Activated naive CD4-positive, alpha-beta T cell treated with anti-CD3 and anti-CD28 coated beads, Interleukin-2, amount 10 ng/mL, durations not matched to agents 7 days and 5 days (primary cell): Measurements from ENCODE around the gene PPP1CB.

Source experiments
- CTCF ChIA-PET: fragments of 350-600 bp; sonication (Branson Sonifier 250); formaldehyde crosslinking; loops from one replicate; lab custom pipeline; 2021; ENCODE audit warnings: antibody characterized with exemption; lab: Charles Lee
- DNase-seq: peaks from one replicate; pipeline ENCODE4 v3.0.0-alpha.2; 2020
- H3K27ac Mint-ChIP-seq: one replicate; pipeline ENCODE4 v1.8.0; 2021; ENCODE audit warnings: mild to moderate bottlenecking, moderate library complexity, mixed read lengths
- H3K27me3 Mint-ChIP-seq: one replicate; pipeline ENCODE4 v1.8.0; 2021; ENCODE audit warnings: mild to moderate bottlenecking, mixed read lengths
- H3K36me3 Mint-ChIP-seq: one replicate; pipeline ENCODE4 v1.8.0; 2021; ENCODE audit warnings: mixed read lengths
- H3K4me1 Mint-ChIP-seq: one replicate; pipeline ENCODE4 v1.8.0; 2021; ENCODE audit warnings: mixed read lengths
- H3K4me3 Mint-ChIP-seq: one replicate; pipeline ENCODE4 v1.8.0; 2021; ENCODE audit warnings: mild to moderate bottlenecking, moderate library complexity, mixed read lengths
- H3K9me3 Mint-ChIP-seq: one replicate; pipeline ENCODE4 v1.8.0; 2021; ENCODE audit warnings: mixed read lengths

Gene PPP1CB

DNA sequence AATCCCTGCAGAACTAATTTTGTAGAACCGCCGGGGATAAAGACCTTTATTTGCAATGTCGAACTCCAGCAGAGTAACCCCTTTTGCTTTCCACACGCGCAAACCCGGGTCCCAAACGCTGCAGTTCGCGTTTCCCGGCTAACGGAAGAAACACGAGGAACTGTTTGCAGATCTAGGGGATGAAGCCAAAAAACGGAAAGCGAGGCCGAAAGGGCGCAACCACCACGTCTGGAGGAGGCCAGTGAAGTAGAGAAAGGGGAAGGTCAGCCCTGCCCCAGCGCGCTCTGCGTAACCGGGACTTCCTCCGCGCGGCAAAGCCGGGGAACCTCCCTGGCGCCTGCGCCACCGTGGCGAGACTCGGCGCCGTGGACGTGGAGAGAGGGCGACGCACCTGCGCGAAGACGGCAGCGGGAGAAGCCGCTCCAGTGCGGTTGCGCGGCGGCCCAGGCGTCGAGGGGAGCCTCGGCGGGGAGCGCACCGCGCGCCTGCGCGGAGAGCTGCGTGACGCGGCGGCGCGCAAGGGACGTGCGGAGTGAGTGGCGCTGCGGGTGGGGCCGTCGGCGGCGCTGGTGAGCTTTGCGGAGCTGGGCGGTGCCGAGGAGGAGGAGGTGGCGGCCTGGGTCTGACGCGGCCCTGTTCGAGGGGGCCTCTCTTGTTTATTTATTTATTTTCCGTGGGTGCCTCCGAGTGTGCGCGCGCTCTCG, at the start of gene PPP1CB:
TSS of gene PPP1CB (plus strand) at position 579 of the 704 bp plus-strand sequence. CDS start 295 bp downstream, outside the sequence.
- H3K9me3 Mint-ChIP-seq, result no peaks in the 10 kb centered on the region
- H3K4me1 Mint-ChIP-seq, result peaks cover 57% of the 10 kb centered on the region
- CTCF ChIA-PET, result interaction anchor here (0.9 to 9.3 kb wide), 4 partner anchors 135 to 186 kb away, joined by 3 to 108 read pairs (median 10); no protein-coding TSS in a partner anchor
- peak within 1 kb of the TSS; percentile 87 for H3K4me3 Mint-ChIP-seq
- H3K36me3 Mint-ChIP-seq, result peaks cover 21% of the 10 kb centered on the region
- peak within 1 kb of the TSS; percentile 97 for H3K27ac Mint-ChIP-seq
- peak; percentile 96 for DNase-seq
- H3K27me3 Mint-ChIP-seq, result peaks cover 3% of the 10 kb centered on the region

DNA sequence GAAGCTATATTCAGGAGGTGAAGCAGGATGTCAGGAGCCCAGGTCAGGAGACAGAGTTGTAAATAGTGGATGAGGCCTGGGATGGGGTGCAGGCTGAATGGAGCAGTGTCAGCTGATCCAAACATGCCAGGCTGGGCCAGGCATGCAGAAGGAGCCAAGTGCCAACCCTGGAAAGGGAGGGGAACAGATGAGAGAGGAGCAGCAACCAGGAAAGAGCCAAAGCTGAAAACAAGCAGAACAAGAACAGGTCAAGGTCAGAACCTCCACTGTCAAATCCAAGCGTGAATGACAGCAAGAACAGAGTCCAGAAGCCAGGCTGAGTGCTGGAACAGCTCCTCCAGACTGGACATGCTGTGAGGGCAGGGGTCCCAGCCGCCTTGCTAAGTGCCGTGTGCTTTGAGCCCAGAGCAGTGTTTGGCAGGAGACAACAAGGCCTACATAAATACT, 49.2 kb upstream of the PPP1CB start:
- Mint-ChIP-seq H3K4me3 (no peak overlapping the region), H3K27ac (peak overlapping the region; percentile 47), H3K4me1 (peaks cover 10% of the 10 kb centered on the region), H3K36me3 (peaks cover 5% of the 10 kb centered on the region), H3K9me3 (peaks cover 18% of the 10 kb centered on the region), H3K27me3 (no peaks in the 10 kb centered on the region)
- CTCF ChIA-PET, result interaction anchor here (0.6 to 1.2 kb wide), 2 partner anchors 19 to 108 kb away, joined by 3 read pairs; no protein-coding TSS in a partner anchor
- no peak for DNase-seq

DNA sequence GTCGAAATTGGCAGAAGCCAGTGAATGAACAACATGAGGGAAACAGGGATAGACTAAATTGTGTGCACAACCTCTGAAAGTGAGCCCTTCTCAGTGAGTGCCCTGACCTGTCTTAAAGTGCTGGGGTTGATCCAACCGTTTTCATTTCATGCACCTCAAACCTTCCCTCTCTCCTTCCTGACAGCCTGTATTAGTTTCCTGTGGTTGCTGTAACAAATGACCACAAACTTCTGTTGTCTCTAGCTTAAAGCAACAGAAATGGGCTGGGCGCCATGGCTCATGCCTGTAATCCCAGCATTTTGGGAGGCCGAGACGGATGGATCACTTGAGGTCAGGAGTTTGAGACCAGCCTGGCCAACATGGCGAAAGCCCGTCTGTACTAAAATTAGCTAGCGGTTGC, 48.8 kb upstream of the PPP1CB start:
- H3K4me1 Mint-ChIP-seq, result peaks cover 10% of the 10 kb centered on the region
- no peaks in the 10 kb centered on the region for H3K27me3 Mint-ChIP-seq
- no peak for DNase-seq
- H3K4me3 Mint-ChIP-seq, result no peak overlapping the region
- H3K36me3 Mint-ChIP-seq, result peaks cover 5% of the 10 kb centered on the region
- CTCF ChIA-PET, result interaction anchor here (1.2 kb wide), 1 partner anchor 108 kb away, joined by 3 read pairs; no protein-coding TSS in a partner anchor
- H3K9me3 Mint-ChIP-seq, result peaks cover 18% of the 10 kb centered on the region
- no peak overlapping the region for H3K27ac Mint-ChIP-seq

DNA sequence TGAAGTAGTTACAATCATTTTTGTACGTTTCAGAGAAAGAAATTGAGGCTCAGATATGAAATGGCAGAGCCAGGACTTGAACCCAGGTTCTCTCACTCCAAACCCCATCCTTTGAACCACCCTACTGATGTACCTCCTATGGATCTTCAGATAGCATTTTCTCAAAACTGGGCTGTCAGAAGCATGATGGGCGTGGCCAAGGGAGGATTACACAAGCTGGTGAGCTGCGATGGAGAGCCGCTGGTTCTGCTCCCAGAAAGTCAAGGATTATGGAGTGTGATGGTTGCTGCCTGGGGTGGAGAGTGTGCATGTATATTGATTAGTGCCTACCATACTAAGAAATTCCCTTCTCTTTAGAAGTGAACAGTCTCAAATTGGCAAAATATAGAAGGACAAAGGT, 47.0 kb upstream of the PPP1CB start:
- Mint-ChIP-seq H3K4me3 (no peak overlapping the region), H3K27ac (no peak overlapping the region), H3K9me3 (peaks cover 18% of the 10 kb centered on the region), H3K36me3 (peaks cover 5% of the 10 kb centered on the region), H3K4me1 (peaks cover 10% of the 10 kb centered on the region), H3K27me3 (no peaks in the 10 kb centered on the region)
- DNase-seq, result no peak
- CTCF ChIA-PET, result no interaction called here

DNA sequence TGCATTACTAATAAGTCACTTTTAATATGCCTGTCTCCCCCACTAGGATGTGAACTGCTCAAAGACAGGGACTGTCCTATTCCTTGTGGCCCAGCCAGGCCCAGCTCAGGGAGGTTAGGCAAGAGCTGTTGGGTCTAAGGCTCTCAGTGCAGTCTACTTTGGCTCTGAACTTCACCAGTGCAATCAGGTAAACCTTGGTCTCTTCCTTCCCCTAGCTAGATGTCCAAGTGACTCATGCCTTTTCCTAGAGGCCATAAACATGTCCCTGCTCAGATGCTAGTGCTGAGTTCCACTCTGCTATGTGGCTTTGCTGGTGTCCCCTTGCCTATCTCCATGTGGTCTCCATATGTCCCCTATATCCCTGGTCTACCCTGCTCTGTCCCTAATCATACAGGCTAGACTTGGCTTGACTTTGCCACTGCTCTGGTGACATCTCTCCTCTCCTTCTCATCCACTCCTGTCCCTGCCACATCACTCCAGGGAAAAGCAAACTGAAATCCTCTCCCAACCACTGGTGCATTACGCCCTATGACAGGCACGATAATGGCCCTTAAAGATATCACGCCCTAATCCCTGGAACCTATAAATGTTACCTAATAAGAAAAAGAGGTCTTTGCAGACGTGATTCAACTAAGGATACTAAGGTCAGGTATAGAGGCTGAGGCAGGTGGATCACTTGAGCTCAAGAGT, 45.7 kb upstream of the PPP1CB start:
- CTCF ChIA-PET, result no interaction called here
- Mint-ChIP-seq H3K4me1 (peaks cover 10% of the 10 kb centered on the region), H3K4me3 (no peak overlapping the region), H3K27me3 (peaks cover 4% of the 10 kb centered on the region), H3K9me3 (peaks cover 18% of the 10 kb centered on the region), H3K36me3 (peaks cover 5% of the 10 kb centered on the region), H3K27ac (no peak overlapping the region)
- DNase-seq, result no peak

DNA sequence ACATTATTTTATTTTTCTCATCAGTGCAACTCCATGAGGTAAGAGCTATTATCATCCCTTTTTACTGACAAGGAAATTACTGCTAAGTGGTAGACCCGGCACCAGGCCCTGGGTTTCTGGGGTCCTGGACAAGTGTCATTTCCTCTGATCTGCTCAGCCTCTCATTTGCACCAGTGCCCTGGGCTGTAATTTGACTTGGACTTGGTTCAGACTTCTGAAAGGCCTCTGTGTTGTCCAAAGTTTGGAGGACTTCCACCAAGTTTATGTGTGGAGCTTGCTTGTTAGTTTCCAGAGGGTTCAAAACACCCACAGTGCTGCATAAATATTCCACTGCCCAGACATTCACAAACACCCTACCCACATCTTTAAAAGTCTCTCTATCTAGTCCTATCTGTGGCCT, 44.0 kb upstream of the PPP1CB start:
- peaks cover 18% of the 10 kb centered on the region for H3K9me3 Mint-ChIP-seq
- peaks cover 4% of the 10 kb centered on the region for H3K27me3 Mint-ChIP-seq
- CTCF ChIA-PET, result no interaction called here
- peaks cover 1% of the 10 kb centered on the region for H3K36me3 Mint-ChIP-seq
- H3K27ac Mint-ChIP-seq, result no peak overlapping the region
- peaks cover 5% of the 10 kb centered on the region for H3K4me1 Mint-ChIP-seq
- no peak overlapping the region for H3K4me3 Mint-ChIP-seq
- no peak for DNase-seq

DNA sequence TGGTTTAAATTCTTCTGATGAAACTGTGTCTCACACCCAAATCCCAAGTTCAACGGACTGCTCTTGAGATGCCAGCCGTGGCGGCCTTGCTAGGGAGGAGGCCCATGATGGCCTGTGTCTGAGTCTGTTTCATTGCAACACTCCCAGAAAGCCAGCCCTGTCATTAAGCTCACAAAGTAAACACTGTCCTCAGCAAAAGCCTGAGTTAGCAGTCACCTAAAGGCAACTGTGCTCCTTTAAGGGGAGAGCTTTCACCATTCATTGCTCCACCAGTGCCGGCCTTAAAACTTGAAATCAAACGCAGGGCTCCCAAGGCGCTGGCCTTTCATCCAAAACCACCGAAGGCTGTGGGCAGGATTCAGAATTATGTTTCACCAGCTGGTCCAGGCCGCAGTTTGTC, 42.5 kb upstream of the PPP1CB start:
- H3K27me3 Mint-ChIP-seq, result peaks cover 4% of the 10 kb centered on the region
- CTCF ChIA-PET, result no interaction called here
- peaks cover 15% of the 10 kb centered on the region for H3K9me3 Mint-ChIP-seq
- no peak overlapping the region for H3K4me3 Mint-ChIP-seq
- H3K4me1 Mint-ChIP-seq, result peaks cover 9% of the 10 kb centered on the region
- no peaks in the 10 kb centered on the region for H3K36me3 Mint-ChIP-seq
- H3K27ac Mint-ChIP-seq, result no peak overlapping the region
- DNase-seq, result no peak

DNA sequence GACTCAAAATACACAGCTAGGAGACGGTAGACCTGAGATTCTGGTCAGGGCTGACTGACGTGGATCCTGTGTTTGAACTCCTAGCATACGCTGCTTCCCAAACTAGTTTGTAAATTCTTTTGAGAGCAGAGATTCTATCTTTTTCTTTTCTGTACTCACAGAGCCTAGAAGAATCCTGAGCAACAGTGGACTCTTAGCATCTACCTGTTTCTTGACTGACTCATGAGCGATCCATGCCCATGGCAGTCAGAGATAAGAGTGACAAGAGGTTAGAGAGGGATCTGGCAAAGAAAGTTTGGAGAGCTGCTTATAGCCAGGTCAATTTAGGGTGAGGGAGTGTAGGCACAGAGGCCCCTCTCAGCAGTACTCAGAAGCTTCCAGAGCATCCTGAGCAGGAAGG, 41.1 kb upstream of the PPP1CB start:
- no peak for DNase-seq
- Mint-ChIP-seq H3K27ac (no peak overlapping the region), H3K27me3 (peaks cover 4% of the 10 kb centered on the region), H3K4me1 (peaks cover 5% of the 10 kb centered on the region), H3K36me3 (no peaks in the 10 kb centered on the region), H3K9me3 (peaks cover 6% of the 10 kb centered on the region), H3K4me3 (no peak overlapping the region)
- CTCF ChIA-PET, result no interaction called here

DNA sequence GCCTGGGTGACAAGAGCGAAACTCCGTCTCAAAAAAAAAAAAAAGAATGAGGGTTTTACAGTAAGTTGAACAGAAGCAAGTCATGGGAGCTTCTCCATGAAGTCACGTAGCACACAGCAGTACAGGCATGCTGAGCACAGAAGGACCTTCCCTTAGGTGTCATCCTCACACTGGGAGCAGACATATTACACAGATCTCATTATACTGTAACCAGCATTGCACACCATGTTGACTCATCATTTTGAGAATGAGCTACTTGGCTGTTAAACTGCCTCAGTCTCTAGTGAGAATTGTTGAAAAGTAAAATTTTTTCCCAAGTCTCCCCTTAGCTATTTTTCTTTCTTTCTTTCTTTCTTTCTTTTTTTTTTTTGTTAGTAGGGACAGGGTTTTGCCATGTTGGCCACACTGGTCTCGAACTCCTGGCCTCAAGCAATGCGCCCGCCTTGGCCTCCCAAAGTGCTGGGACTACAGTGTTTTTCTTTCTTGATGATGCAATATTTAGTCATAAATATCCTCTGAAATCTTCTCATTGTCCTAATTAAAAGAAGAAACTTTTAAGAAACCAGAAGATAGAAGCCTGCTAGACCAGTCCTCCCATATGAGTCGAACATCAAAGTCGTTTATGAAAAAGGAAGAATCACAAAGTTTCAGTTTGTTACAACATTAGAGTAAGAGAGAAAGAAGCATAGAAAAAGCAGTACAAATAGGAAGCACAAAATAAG, 37.9 kb upstream of the PPP1CB start:
- CTCF ChIA-PET, result no interaction called here
- no peaks in the 10 kb centered on the region for H3K36me3 Mint-ChIP-seq
- H3K4me3 Mint-ChIP-seq, result no peak overlapping the region
- DNase-seq, result no peak
- H3K4me1 Mint-ChIP-seq, result peaks cover 8% of the 10 kb centered on the region
- peak overlapping the region; percentile 47 for H3K27ac Mint-ChIP-seq
- H3K27me3 Mint-ChIP-seq, result peaks cover 9% of the 10 kb centered on the region
- H3K9me3 Mint-ChIP-seq, result no peaks in the 10 kb centered on the region

DNA sequence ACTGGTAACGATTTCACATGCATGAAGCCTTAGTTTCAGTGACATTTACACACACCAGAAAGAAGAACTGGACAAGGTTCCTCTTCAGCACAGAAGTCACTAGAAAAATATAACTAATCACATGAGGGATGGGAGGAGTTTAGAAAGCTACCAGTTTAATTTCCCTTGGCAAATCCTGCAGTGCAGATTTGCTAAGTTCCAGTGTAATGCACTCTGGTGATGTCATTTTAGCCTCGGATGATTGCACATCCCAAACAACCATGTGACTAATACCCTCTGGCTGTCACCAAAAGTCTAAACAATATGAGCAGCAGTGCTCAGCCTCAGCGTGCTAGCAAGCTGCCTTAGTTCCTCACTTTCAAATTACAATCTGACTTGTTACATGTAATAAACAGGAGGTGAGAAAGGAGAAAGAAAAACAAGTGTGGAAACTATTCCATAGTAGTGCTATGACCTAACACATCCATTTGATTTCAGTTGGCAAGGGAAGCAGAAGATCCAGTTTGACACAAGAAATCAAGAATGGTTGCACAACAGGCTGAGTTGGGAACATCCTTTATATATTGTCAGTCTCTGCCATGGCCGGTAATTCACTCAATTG, 35.3 kb upstream of the PPP1CB start:
- Mint-ChIP-seq H3K4me1 (peaks cover 8% of the 10 kb centered on the region), H3K4me3 (no peak overlapping the region), H3K27ac (no peak overlapping the region), H3K27me3 (peaks cover 4% of the 10 kb centered on the region), H3K36me3 (no peaks in the 10 kb centered on the region), H3K9me3 (no peaks in the 10 kb centered on the region)
- DNase-seq, result no peak
- CTCF ChIA-PET, result no interaction called here

DNA sequence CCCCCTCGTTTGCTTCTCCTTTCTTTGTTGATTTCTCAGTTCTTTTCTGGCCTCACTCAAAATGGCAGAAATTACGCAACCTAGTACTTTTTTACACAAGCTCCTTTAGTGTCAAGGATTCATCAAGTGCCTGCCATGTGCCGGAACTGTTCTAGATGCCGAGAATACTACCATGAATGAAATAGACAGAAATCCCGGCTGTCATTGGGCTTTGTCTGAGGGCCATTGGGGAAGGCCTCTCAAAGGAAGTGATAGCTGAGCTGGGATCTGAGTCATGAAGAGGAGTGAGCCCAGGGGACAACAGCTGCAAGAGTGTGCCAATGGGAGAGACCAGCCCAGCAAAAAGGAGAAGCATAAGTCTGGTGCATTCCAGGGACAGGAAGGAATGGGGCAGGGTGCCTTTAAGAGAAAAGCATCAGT, 34.3 kb upstream of the PPP1CB start:
- Mint-ChIP-seq H3K9me3 (no peaks in the 10 kb centered on the region), H3K36me3 (no peaks in the 10 kb centered on the region), H3K4me3 (no peak overlapping the region), H3K27ac (no peak overlapping the region), H3K4me1 (peaks cover 8% of the 10 kb centered on the region), H3K27me3 (peaks cover 4% of the 10 kb centered on the region)
- CTCF ChIA-PET, result no interaction called here
- DNase-seq, result no peak

DNA sequence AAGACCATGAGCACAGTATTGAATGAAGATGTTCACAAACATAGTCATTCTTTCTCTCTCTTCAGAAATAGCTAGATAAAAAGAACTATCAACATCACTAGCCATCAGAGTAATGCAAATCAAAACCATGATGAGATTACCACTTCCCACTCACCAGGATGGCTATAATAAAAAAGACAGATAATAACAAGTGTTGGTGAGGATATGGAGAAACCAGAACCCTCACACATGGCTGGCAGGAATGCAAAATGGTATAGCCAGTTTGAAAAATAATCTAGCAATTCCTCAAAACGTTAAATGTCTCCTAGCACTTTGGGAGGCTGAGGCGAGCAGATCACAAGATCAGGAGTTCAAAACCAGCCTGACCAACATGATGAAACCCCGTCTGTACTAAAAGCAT, 31.3 kb upstream of the PPP1CB start:
- H3K27ac Mint-ChIP-seq, result no peak overlapping the region
- CTCF ChIA-PET, result no interaction called here
- H3K4me3 Mint-ChIP-seq, result no peak overlapping the region

DNA sequence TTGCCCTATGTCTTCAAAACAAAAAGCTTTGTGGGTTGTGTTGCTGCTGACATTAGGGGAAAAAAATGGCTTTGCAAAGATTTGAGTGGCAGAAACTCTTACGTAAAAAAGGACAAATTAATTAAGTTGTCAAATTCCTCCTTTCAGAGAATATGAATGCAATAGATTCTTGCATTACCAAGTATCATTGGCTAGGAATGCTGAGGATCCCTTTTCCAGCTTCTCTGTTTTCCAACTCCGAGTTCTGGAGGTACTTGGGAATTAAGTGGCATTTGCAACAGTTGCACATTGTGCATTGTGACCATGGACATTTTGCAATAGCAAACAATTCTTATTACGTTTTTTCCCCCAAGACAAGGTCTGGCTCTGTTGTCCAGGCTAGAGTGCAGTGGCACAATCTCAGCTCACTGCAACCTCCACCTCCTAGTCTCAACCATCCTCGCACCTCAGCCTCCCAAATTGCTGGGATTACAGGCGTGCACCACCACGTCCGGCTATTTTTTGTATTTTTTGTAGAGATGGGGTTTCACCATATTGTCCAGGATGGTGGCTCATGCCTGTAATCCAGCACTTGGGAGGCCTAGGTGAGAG, 29.9 kb upstream of the PPP1CB start:
- CTCF ChIA-PET, result interaction anchor here (0.7 kb wide), 1 partner anchor 20 kb away, joined by 3 read pairs; no protein-coding TSS in a partner anchor
- Mint-ChIP-seq H3K4me3 (no peak overlapping the region), H3K9me3 (no peaks in the 10 kb centered on the region), H3K27me3 (peaks cover 13% of the 10 kb centered on the region), H3K36me3 (no peaks in the 10 kb centered on the region), H3K27ac (no peak overlapping the region), H3K4me1 (no peaks in the 10 kb centered on the region)
- DNase-seq, result no peak

More for the DNA sequence above, 31.3 kb upstream of the PPP1CB start:
- peaks cover 4% of the 10 kb centered on the region for H3K4me1 Mint-ChIP-seq
- DNase-seq, result no peak
- no peaks in the 10 kb centered on the region for H3K9me3 Mint-ChIP-seq
- H3K36me3 Mint-ChIP-seq, result no peaks in the 10 kb centered on the region
- peaks cover 13% of the 10 kb centered on the region for H3K27me3 Mint-ChIP-seq
